ENCODE measurements around the gene KISS1R. TPM values are rescaled to one million over a fixed set of nuclear protein-coding genes. Genes with fewer than 3 reads are reported as not detected.

Gene KISS1R
- total RNA-seq, 1 experiment from 2014 or later: not detected

GRCh38 chr19:936175-936546 lies 19.0 kb downstream of the KISS1R start:
- no peak for DNase-seq (ENCODE audit: low read depth)

DNA sequence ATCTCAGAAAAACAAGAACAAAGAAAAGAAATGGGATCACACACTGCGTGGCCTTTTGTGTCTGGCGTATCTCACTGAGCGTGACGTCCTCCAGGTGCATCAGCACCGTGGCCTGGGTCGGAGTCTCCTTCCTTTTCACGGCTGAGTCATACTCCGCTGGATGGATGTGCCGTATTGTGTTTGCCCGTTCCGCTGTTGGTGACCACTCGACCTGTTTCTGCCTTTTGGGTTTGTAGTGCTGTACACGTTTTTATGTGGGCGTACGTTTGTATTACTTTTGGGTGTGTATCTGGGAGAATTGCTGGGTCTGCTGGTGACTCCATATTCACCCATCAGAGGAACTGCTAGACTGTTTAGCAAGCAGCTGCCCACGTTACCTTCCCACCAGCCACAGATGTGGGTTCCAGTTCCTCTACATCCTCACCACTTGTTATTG lies 20.1 kb downstream of the KISS1R start:
- DNase-seq (ENCODE audit: low read depth): no peak

GRCh38 chr19:938233-938923 lies 21.2 kb downstream of the KISS1R start:
- no peak for DNase-seq (ENCODE audit: low read depth)

DNA sequence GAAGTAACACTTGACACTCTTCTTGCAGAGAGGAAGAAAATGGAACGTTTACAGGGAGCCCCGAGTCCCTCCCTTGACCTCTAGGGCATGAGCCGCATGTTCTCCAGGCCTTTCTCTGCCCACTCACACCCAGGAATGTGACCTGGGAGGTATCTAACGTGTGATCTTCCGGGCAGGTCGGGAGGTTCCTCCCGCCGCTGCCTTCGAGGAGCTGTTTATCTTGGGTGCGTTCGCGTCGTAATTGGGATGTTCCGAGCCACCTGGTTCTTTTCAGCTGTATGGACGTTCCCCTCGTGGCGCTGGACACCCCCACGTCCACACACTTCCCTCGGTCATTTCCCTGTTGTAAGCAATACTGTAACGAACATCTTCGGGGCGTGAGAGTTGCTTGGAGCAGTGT lies 22.3 kb downstream of the KISS1R start:
- no peak for DNase-seq (ENCODE audit: low read depth)

DNA sequence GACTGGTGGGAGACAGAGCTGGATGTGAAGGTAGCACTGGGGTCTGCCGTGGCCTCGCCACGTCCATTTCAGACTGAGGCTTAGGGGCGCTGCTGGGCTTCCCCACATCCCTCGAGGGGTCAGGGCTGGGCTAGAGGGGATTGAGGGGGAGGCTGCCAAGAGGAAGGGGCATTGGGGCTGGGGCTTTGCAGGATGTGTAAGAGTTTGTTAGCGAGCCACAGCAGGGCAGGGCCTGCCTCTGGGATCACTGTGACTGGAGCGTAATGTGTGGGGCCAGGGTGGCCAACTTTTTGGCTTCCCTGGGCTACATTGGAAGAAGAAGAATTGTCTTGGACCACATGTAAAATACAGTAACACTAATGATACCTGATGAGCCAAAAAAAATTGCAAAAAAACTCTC lies 22.8 kb downstream of the KISS1R start:
- no peak for DNase-seq (ENCODE audit: low read depth)

DNA sequence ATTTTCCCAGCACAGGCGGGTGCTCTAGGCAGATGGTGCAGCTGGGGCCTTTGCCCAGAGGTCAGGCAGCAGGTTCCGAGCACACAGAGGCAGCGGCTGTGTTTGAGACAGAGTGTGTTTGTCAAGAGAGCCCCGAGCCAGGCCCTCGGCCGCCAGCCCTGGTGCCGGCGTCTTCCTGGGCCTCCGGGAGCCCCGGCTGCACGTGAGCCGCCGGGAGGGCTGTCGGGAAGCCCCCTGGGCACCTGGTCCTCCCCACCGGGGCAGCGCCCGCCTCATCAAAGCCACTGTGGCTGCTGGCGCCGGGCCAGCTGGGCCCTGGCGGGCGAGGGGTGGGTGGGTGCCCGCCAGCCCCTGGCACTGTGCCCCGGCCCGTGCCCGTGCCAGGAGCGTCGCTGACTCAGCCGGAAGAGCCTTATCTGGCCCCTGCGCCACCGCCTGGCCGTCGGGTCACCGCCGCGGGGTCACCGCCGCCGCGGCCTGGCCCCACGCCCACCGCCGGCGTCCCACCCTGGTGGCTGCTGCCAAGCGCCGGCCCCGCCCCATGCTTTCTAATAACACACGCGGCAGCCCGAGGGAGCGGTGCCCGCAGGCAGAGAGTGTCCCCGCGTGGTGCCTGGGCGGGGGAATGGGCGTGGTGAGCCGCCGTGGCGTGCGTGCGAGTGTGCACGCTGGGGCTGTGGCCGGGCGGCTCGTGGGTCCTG lies 23.6 kb downstream of the KISS1R start:
- peak; percentile 96 for DNase-seq (ENCODE audit: low read depth)

DNA sequence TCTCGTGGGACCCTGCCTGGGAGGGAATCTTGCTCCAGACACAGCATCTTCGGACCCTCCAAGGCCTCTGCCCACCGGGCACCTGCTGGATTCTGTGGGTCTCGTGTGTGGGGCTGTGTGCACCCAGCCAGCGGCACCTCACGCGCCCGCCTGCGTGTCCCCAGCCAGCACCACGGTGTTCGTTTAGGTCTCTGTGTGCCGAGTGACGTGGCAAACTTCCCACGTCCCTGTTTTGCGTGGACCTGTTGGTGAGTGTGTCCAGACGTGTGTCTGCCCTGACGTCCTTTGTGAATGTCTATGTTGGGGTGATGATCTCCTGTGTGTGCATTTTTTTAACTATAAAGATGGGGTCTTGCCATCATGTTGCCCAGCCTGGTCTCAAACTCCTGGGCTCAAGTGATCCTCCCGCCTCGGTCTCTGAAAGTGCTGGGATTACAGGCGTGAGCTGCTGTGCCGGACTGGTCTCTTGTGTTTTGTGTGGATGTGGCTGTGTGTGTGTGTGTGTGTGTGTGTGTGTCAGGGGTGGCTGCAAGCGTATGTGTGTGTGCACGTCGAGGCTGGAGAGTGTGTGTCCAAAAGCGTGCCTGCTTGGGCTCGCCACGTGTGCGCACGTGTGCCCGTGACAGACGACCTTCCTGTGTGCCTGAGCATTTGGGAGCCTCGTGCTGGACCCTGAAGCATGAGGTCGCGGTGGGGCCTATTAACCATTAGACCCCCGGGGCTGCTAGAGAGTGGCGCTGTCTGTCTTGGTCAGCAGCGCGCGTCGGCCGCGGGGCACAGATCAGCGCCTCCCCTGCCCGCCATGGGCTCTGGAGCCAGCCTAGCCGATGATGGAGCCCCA lies 24.4 kb downstream of the KISS1R start:
- no peak for DNase-seq (ENCODE audit: low read depth)

GRCh38 chr19:942133-942645 lies 25.1 kb downstream of the KISS1R start:
- DNase-seq (ENCODE audit: low read depth): no peak

- no peak for DNase-seq (ENCODE audit: low read depth)
Measured at GRCh38 chr19:943551-944170, 26.5 kb downstream of the KISS1R start.

DNA sequence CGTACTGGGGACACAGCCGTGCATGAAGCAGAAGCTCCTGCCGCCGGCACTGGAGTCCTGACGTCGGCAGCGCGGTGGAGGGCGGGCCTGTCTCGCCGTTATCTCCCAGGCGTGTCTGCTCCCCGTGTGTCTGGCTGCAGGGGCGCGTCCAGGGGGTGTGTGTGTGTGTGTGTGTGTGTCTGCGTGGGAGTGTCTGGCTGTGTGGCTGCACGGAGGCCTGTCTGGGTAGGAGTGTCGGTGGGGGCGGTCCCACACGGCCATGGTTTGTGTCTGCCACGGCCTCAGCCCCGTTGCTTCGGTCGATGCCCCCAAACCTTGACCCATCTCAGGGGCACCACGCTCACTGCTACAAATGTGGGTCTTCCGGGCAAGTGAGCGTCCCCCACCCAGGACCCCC lies 27.0 kb downstream of the KISS1R start:
- no peak for DNase-seq (ENCODE audit: low read depth)

- no peak for DNase-seq (ENCODE audit: low read depth)
Measured at GRCh38 chr19:944663-945241, 27.6 kb downstream of the KISS1R start.

GRCh38 chr19:945401-946252 lies 28.5 kb downstream of the KISS1R start:
- no peak for DNase-seq (ENCODE audit: low read depth)

DNA sequence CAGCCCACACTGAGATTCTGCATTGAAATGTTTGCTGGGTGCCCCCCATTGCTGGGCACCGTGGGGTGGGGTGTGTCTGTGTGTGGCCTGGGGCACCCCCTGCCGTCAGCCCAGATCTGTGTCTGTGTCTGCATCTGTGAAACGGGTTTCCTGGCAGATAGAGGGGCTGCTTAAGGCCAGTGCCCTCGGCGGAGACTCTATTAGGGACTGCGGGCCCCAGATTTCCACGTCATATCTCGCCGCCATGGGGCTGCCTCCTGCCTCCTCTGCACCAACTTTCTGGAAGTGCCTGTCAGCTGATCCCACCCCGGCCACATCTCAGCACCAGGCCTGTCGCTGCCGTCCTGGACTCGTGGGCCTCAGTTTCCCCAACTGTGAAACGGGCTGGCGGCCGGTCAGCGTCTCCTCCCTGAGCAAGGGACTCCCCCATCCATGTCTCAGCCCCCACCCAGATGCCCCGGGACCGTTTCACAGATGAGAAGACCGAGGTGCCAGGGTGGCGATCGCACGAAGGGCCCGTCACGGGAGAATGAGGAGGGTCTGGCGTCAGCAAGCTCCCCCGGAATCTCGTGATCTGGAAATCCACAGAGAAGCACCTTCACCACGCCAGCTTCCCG lies 30.1 kb downstream of the KISS1R start:
- DNase-seq (ENCODE audit: low read depth): no peak

GRCh38 chr19:947707-948539 lies 30.8 kb downstream of the KISS1R start:
- no peak for DNase-seq (ENCODE audit: low read depth)

DNA sequence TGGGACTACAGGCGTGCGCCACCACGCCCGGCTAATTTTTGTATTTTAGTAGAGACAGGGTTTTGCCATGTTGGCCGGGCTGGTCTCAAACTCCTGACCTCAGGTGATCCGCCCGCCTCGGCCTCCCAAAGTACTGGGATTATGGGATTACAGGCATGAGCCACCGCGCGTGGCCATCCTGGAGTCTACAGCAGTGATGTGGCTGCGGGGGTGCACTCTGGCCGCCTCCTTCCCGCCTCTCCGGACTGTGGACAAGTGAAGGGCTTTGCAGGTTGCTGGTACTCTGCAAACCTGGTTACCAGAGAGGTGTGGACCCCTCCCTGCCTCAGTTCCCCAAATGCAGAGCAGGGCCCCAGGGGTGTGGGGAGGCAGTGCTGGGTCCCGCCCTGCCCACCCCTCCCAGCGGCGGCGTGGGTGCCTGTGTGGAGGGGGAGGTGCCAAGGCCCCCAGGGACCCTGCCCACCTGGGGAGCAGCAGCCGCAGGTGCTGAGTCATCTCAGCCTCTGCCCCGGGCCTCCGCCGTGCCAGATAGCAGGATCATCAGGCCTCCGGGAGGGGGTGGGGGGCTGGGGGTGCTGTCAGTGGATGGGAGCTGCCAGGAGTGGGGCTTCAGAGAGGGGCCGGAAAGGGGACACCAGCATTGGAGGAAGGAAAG lies 31.8 kb downstream of the KISS1R start:
- DNase-seq (ENCODE audit: low read depth): no peak

GRCh38 chr19:950352-951066 lies 33.4 kb downstream of the KISS1R start:
- DNase-seq (ENCODE audit: low read depth): no peak

GRCh38 chr19:952049-952679 lies 35.0 kb downstream of the KISS1R start:
- DNase-seq (ENCODE audit: low read depth): no peak
